Keratinocyte (primary cell): Measurements from ENCODE around the gene SMNDC1. TPM values are rescaled to one million over a fixed set of nuclear protein-coding genes. Genes with fewer than 3 reads are reported as not detected.

Source experiments
- DNase-seq: peaks from one replicate; pipeline ENCODE4 v3.0.0-alpha.2; 2011; ENCODE audit warnings: low read depth, missing footprints, low spot score
- FAIRE-seq: peaks from 2 replicates; lab custom pipeline; 2011; peaks lifted over from hg19 to GRCh38; lab: Jason Lieb, UNC
- H2AFZ ChIP-seq: 2 replicates; pipeline ENCODE4 v1.6.0; 2012; ENCODE audit warnings: low read length, control low read depth, inconsistent platforms; ENCODE audit not compliant: control insufficient read depth
- H3K27ac ChIP-seq: 2 replicates; pipeline ENCODE4 v1.5.1; 2011; ENCODE audit warnings: low read length; ENCODE audit not compliant: control insufficient read depth, insufficient read depth
- H3K27me3 ChIP-seq: 3 replicates; pipeline ENCODE4 v1.6.0; 2011; ENCODE audit warnings: low read length; ENCODE audit not compliant: control insufficient read depth, insufficient read depth; ENCODE audit errors: extremely low read depth
- H3K36me3 ChIP-seq, 2 experiments: 2 replicates in 1 of 2; 3 replicates in 1 of 2; pipeline ENCODE4 v1.5.1; 2011; ENCODE audit warnings: low read length in 2 of 2, mild to moderate bottlenecking in 1 of 2; ENCODE audit not compliant: control insufficient read depth in 2 of 2, insufficient read depth in 2 of 2; ENCODE audit errors: extremely low read depth in 1 of 2
- H3K4me1 ChIP-seq: 3 replicates; pipeline ENCODE4 v1.5.1; 2011; ENCODE audit warnings: low read length; ENCODE audit not compliant: control insufficient read depth, insufficient read depth; ENCODE audit errors: extremely low read depth
- H3K4me2 ChIP-seq: 3 replicates; pipeline ENCODE4 v1.6.0; 2011; ENCODE audit warnings: low read depth, low read length; ENCODE audit not compliant: control insufficient read depth, insufficient read depth; ENCODE audit errors: extremely low read depth
- H3K4me3 ChIP-seq, 3 experiments: fragments of 200-600 bp in 1 of 3; sonication (generic) in 1 of 3; 2 replicates in 2 of 3; 3 replicates in 1 of 3; pipeline ENCODE4 v1.5.1; 2011 to 2016; ENCODE audit warnings: low read length in 3 of 3, mild to moderate bottlenecking in 3 of 3, control low read depth in 2 of 3, inconsistent platforms in 1 of 3, low read depth in 1 of 3, mixed read lengths in 1 of 3, mixed run types in 1 of 3, moderate library complexity in 1 of 3; ENCODE audit not compliant: control insufficient read depth in 2 of 3, insufficient read depth in 2 of 3; ENCODE audit errors: extremely low read depth in 1 of 3
- H3K79me2 ChIP-seq: 2 replicates; pipeline ENCODE4 v1.6.0; 2012; ENCODE audit warnings: low read length; ENCODE audit not compliant: control insufficient read depth, insufficient read depth
- H3K9ac ChIP-seq: 3 replicates; pipeline ENCODE4 v1.6.0; 2011; ENCODE audit warnings: low read length; ENCODE audit not compliant: control insufficient read depth, insufficient read depth; ENCODE audit errors: extremely low read depth
- H3K9me1 ChIP-seq: 3 replicates; pipeline ENCODE4 v1.6.0; 2011; ENCODE audit warnings: low read length; ENCODE audit not compliant: control insufficient read depth, insufficient read depth; ENCODE audit errors: extremely low read depth
- H3K9me3 ChIP-seq: 2 replicates; pipeline ENCODE4 v1.5.1; 2012; ENCODE audit warnings: low read depth, low read length; ENCODE audit not compliant: control insufficient read depth
- H4K20me1 ChIP-seq: 3 replicates; pipeline ENCODE4 v1.6.0; 2011; ENCODE audit warnings: low read length; ENCODE audit not compliant: control insufficient read depth, insufficient read depth; ENCODE audit errors: extremely low read depth
- CTCF ChIP-seq, 3 experiments: IDR thresholded peaks in 1 of 3; conservative IDR thresholded peaks in 1 of 3; optimal IDR thresholded peaks in 1 of 3; 2 replicates in 2 of 3; 3 replicates in 1 of 3; pipeline versions ENCODE3 to v1.5.1; 2011; ENCODE audit warnings: low read length in 3 of 3, mild to moderate bottlenecking in 3 of 3, moderate library complexity in 2 of 3, control low read depth in 1 of 3, inconsistent platforms in 1 of 3; ENCODE audit not compliant: insufficient read depth in 2 of 3; ENCODE audit errors: extremely low read depth in 1 of 3
- EZH2 ChIP-seq: IDR thresholded peaks from one replicate; pipeline ENCODE4 v1.6.1; 2012; ENCODE audit warnings: inconsistent platforms, mild to moderate bottlenecking, low read length, moderate library complexity
- dilution Hi-C: fragments of 300-500 bp; cut with MboI; formaldehyde crosslinking; loops from one replicate; pipeline ENCODE4 v1.7.0; 2020; ENCODE audit warnings: low sequenced_read_pairs; ENCODE audit not compliant: extremely low pct_ligation_motif_present
- polyA plus RNA-seq, 5 experiments: library from polyadenylated mRNA; depleted of rRNA in 3 of 5; stranded (reverse) in 3 of 5; stranded (forward) in 1 of 5; unstranded in 1 of 5; fragments of >200 nt; gene quantifications; 1 replicate in 1 of 5; 2 replicates in 3 of 5; 3 replicates in 1 of 5; pipeline versions ENCODE4 v1.2.1 to v1.2.3, GENCODE V29; 2011 to 2012; ENCODE audit warnings: missing spikeins in 2 of 5, low read depth in 1 of 5, low replicate concordance in 1 of 5

The SMNDC1 gene
- polyA plus RNA-seq, 1 donor (not counting 4 experiments of a cell fraction or from before 2014, with no cell fraction given) = 19.8 TPM

- DNase-seq (no peak), FAIRE-seq (no peak)
- Histone ChIP-seq H3K9ac (no peak overlapping the region), H2AFZ (no peak overlapping the region), H3K4me3 (no peak overlapping the region), H3K4me2 (no peak overlapping the region), H4K20me1 (no peaks in the 10 kb centered on the region), H3K36me3 (no peaks in the 10 kb centered on the region), H3K79me2 (no peaks in the 10 kb centered on the region), H3K4me1 (no peaks in the 10 kb centered on the region), H3K9me3 (no peaks in the 10 kb centered on the region), H3K27ac (no peak overlapping the region), H3K27me3 (no peaks in the 10 kb centered on the region), H3K9me1 (no peaks in the 10 kb centered on the region)
- TF ChIP-seq CTCF (optimal IDR thresholded peaks at IDR 0.05 in 1 of 3, IDR thresholded peaks at IDR 0.05 in 1 of 3, conservative IDR thresholded peaks at IDR 0.05 in 1 of 3; ENCODE audit: extremely low read depth in 1 of 3, insufficient read depth in 2 of 3, low read length in 3 of 3) = no peak
- no peak for TF ChIP-seq EZH2
- dilution Hi-C loops = no loop called here
These were observed 46.2 kb downstream of the SMNDC1 start for GRCh38 chr10:110258542-110258941.

DNA sequence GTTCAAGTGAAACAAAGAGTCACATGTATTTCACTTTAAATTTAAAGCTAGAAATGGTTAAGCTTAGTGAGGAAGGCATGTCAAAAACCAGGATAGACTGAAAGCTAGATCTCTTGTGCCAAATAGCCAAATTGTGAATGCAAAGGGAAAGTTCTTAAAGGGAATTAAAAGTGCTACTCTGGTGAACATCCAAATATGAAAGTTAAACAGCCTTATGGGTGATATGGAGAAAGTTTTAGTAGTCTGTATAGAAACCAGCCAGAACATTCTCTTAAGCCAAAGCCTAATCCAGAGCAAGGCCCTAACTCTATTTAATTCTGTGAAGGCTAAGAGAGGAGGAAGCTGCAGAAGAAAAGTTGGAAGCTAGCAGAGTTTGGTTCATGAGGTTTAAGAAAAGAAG lies 50.3 kb downstream of the SMNDC1 start:
- no peaks in the 10 kb centered on the region for H3K27me3 ChIP-seq
- H3K4me2 ChIP-seq = no peak overlapping the region
- no peak overlapping the region for H3K9ac ChIP-seq
- H4K20me1 ChIP-seq = no peaks in the 10 kb centered on the region
- no peak overlapping the region for H3K4me3 ChIP-seq
- H3K79me2 ChIP-seq = no peaks in the 10 kb centered on the region
- H3K27ac ChIP-seq = no peak overlapping the region
- dilution Hi-C loops = no loop called here
- no peaks in the 10 kb centered on the region for H3K9me1 ChIP-seq
- H3K4me1 ChIP-seq = no peaks in the 10 kb centered on the region
- H2AFZ ChIP-seq = no peak overlapping the region
- FAIRE-seq (no peak), DNase-seq (no peak)
- H3K36me3 ChIP-seq = no peaks in the 10 kb centered on the region
- TF ChIP-seq EZH2 (no peak), CTCF (optimal IDR thresholded peaks at IDR 0.05 in 1 of 3, IDR thresholded peaks at IDR 0.05 in 1 of 3, conservative IDR thresholded peaks at IDR 0.05 in 1 of 3; ENCODE audit: extremely low read depth in 1 of 3, insufficient read depth in 2 of 3, low read length in 3 of 3) (no peak)
- H3K9me3 ChIP-seq = no peaks in the 10 kb centered on the region
